Right forelimb (tissue), 1 donor: Measurements from ENCODE around the gene CDH13.

Source experiments
- DNase-seq: peaks from one replicate; pipeline ENCODE4 v3.0.0-alpha.2; 2018

The CDH13 gene

DNA sequence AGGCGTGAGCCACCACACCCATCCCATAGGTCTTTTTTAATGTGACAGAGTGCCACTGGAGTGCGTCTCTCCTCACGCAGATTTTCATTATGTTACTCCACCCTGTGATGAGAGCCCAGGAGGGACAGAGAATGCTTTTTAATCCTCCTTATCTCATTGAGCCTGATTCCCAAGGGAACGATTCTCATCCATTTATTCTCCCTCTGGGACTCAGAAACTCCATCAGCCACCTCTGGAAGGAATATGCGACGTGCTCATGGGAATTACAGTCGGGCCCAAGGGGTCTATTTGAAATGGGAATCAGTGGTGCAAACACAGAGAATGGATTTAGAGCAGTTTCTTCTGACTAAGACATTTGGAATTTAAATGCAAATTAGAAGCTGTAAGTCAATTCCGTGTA lies 1025.1 kb downstream of the CDH13 start:
- DNase-seq, result no peak

GRCh38 chr16:83652943-83653342 lies 1026.2 kb downstream of the CDH13 start:
- DNase-seq, result no peak

DNA sequence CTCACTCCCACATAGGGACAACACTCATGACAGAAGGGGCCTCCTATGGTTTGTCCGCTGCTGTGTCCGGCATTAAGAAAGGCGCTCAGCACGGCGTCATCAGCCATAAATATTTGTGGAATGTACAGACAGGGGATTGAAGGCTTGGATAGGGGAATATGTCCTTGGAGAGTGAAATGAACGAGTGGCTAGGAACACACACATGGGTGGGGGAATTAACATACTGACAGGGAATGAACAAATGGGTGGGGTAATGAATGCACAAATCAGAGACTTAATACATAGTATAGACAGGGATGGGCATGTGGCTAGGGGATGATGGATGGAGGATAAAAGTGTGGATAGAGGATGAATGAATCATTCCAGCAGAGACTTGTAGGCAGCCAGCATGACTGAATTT lies 1027.0 kb downstream of the CDH13 start:
- no peak for DNase-seq

- DNase-seq, result no peak
These were observed 1033.5 kb downstream of the CDH13 start for GRCh38 chr16:83660282-83660681.

GRCh38 chr16:83661656-83662055 lies 1034.9 kb downstream of the CDH13 start:
- no peak for DNase-seq

DNA sequence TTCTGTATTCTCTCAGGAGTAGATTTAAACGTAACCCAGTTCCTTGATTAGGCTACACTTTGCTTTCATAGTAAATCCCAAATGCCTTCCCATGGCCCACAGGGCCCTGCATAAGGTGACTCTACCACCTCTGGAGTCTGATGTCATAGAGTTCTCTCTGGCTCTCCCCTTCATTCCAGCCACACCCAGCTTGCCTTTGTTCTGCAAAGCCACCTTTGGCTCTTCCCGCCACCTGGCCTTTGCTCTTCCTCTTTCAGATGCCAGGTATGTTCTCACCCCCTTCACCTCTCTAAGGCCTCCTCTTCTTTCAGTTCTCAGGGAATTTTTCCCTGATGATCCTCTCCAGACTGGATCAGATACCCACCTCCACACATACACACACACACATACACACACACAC lies 1039.7 kb downstream of the CDH13 start:
- no peak for DNase-seq

GRCh38 chr16:83669456-83669855 lies 1042.7 kb downstream of the CDH13 start:
- DNase-seq, result no peak

GRCh38 chr16:83674931-83675535 lies 1048.3 kb downstream of the CDH13 start:
- DNase-seq, result no peak

DNA sequence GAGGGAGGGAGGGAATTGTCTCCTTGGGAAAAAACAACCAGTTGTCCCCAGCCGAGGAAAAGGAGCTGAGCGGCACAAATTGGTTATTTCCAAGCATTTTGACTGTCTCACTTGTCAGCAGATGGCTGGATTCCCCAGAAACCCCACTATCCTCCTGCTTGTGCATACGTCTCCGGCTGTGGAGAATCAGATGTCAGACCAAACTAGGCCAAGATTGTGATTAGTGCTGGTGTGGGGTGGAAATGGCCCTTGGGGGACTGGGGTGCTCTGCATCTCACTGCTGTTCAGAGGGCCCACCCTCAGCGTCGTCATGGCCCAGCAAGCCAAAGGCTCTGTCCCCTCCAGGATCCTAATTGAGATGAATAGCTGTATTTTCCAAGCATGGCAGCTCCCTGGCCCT lies 1049.3 kb downstream of the CDH13 start:
- peak; percentile 48 for DNase-seq

DNA sequence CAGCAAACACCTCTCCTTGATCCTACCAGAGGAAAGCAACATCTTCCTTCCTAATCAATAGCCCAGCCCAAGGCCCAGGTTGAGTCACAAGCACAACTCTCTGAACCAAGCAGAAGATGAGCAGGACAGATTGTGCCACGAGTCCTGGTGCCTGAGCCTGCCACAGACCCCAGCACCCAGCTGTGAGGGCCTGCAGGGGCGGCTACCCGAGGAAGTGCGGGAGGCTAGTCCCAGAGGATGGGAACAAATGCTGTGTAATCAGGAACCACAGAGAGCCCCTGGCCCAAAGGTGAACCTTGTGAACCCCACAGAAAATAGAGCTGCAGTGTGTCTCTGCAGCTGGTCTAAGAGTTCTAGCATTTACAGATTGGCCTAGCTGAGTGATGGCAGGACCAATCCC lies 1054.2 kb downstream of the CDH13 start:
- no peak for DNase-seq

DNA sequence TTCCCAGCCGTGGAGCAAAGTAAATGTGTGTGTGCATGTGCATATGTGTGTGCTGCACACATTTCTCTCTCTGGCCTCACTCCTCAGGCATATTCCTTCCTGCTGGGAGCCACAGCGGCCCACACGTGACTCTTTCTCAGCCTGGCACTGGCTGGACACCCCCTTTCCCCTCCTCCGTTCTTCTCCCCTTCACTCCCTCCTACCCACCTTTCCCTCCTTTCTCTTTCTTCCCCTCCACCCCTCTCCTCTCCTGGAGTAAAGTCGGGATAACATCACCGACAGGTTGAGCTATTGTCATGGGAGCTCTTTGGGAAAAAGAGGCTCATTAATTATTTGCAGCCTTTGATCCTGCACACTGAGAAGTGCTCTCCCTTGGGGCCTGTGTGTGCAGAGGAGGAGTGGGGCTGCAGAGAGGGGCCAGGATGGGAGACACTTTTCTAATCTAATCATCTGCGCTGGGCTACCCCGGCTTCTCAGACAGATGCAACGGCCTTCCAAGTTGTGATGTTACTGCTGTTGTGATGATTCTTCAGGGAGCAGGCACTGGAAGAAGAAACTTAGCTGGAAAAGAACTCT lies 1054.7 kb downstream of the CDH13 start:
- DNase-seq, result no peak

GRCh38 chr16:83682116-83682867 lies 1055.5 kb downstream of the CDH13 start:
- no peak for DNase-seq

DNA sequence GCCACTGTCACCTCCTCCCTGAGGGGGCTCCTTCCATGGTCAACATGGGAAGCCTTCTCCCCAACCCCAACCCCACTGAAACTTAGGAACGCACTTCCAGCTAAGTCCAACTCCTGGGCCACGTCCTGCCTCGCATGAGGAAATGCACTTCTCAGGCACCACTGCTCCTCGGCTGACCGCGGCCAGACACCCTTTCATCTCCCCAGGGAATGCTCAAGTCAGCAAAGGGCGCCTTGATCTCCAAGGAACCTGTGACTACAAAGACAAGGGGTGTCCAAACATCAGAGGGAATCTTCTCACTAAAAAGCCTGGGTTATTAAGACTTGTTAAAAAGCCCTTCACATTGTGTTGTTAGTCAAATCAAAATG lies 1056.1 kb downstream of the CDH13 start:
- no peak for DNase-seq

GRCh38 chr16:83685615-83686165 lies 1058.9 kb downstream of the CDH13 start:
- DNase-seq, result no peak

DNA sequence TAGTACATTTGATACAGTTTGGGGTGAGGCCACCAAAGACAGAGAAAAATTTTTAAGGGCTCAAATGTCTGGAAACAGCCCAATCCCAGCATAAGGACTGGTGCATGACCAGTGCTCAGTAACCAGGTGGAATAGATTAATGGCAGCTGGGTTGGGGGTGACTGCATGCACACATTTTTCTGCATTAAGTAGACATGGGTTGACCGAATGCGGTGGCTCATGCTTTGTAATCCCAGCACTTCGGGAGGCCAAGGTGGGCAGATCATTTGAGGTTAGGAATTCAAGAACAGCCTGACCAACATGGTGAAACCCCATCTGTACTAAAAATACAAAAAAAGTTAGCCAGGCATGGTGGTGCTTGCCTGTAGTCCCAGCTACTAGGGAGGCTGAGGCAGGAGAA lies 1060.0 kb downstream of the CDH13 start:
- no peak for DNase-seq

GRCh38 chr16:83689385-83689831 lies 1062.6 kb downstream of the CDH13 start:
- no peak for DNase-seq

DNA sequence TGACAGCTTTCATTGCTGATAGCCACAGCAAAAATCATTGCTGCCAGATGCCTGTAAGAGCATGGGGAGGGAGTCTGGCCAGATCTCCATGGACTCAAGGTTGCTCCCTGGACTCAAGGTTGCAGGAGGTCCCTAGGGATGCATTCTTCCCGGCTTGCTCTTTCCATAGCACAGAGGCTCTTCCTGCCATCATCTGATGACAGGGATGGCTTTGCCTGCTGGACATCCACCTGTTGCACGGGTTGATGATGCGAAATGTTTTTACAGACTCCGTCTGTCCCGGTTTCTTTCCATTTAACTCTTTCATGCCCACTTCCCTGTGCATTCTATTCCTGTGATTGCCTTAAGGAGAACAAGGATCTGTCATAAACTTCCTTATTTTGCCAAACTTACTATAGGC lies 1065.5 kb downstream of the CDH13 start:
- DNase-seq, result no peak

- no peak for DNase-seq
These were observed 1072.2 kb downstream of the CDH13 start for GRCh38 chr16:83698964-83699363.

DNA sequence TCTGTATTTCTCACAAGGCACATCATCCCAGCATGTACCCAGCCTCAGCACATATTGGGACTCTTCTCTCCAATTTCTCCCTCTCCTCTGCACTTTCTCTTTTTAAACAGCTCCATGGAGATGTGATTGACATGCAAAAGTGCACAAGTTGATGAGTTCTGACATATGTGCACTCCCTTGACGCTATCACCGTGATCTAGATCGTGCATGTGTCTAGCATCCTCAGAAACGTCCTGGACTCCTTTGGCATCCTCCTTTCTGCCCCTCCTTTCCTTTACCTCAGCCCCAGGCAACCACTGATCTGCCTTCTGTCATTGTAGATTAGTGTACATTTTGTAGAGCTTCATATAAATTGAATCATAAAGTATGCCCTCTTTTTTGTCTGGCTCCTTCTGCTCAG lies 1073.0 kb downstream of the CDH13 start:
- DNase-seq, result no peak

GRCh38 chr16:83700918-83701317 lies 1074.1 kb downstream of the CDH13 start:
- no peak for DNase-seq

GRCh38 chr16:83701494-83701893 lies 1074.7 kb downstream of the CDH13 start:
- DNase-seq, result peak; percentile 72

DNA sequence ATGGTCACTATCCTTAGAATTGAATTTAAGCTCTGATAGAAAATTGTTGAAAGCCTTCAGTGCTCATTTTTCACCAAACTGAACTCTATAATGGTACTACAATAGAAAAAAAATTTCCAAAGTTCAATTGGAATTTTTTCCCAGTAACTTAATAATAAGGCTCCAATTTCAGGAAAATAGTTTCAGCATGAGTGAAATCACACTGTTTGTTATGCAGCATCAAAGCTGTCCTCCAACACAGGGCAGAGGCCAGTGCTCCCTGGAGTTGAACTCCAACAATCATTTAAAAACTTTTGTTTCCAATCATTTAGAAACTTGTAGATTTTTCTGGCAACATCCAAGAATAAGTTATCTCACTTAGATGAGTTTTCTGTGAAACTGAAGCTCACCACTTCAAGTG lies 1077.9 kb downstream of the CDH13 start:
- DNase-seq, result no peak

DNA sequence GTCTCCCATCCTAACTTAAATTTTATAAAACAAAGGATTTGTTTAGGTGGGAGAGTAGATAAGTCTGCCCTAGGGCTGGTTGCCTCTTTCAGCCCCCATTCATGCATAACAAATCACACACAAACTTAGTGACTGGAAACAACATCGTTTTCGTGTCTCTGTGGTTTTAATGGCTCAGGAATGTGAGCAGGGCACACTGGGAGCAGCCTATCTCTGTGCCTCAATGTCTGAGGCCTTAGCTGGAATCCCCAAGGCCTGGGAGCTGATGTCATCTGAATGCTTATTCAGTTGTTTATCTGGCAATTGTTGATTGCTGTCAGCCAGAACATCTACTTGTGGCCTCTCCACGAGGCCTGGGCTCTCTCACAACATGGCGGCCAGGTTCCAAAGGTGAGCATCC lies 1079.1 kb downstream of the CDH13 start:
- no peak for DNase-seq

- no peak for DNase-seq
These were observed 1079.6 kb downstream of the CDH13 start for GRCh38 chr16:83706394-83706793.
